A673 (cell line): ENCODE results near the gene BMERB1. TPM values are rescaled to one million over a fixed set of nuclear protein-coding genes. Genes with fewer than 3 reads are reported as not detected.

Source experiments
- BruUV-seq: library from RNA; stranded (reverse); fragments of 400-500 nt; replicated peaks from 2 replicates; lab custom pipeline; 2021; lab: Mats Ljungman, UMichigan
- CTCF ChIA-PET: fragments of 300-600 bp; sonication (Branson Sonifier 250); formaldehyde crosslinking; loops from one replicate; lab custom pipeline; 2022; ENCODE audit warnings: antibody characterized with exemption; lab: Charles Lee
- POLR2A ChIA-PET: fragments of 300-600 bp; sonication (Branson Sonifier 250); formaldehyde crosslinking; loops from one replicate; lab custom pipeline; 2022; ENCODE audit warnings: antibody characterized with exemption; ENCODE audit not compliant: low non-redundant PET; lab: Charles Lee
- DNase-seq: peaks from one replicate; pipeline ENCODE4 v3.0.0-alpha.2; 2015; ENCODE audit warnings: low spot score
- H3K27ac ChIP-seq: fragments of 200-600 bp; sonication (generic); 2 replicates; pipeline ENCODE4 v1.5.1; 2016; ENCODE audit warnings: mixed run types, low read depth, mild to moderate bottlenecking, mixed read lengths, antibody characterized with exemption, low read length; ENCODE audit not compliant: poor library complexity, severe bottlenecking
- H3K27me3 ChIP-seq: fragments of 200-600 bp; sonication (generic); replicated peaks from 2 replicates; pipeline ENCODE4 v1.6.1; 2017; ENCODE audit warnings: mixed run types, low read depth, mild to moderate bottlenecking, mixed read lengths, antibody characterized with exemption, low read length; ENCODE audit not compliant: insufficient read depth, poor library complexity
- H3K36me3 ChIP-seq: fragments of 200-600 bp; sonication (generic); 2 replicates; pipeline ENCODE4 v1.6.1; 2016; ENCODE audit warnings: mixed run types, mild to moderate bottlenecking, mixed read lengths, antibody characterized with exemption, low read length; ENCODE audit not compliant: insufficient read depth, poor library complexity, severe bottlenecking
- H3K4me1 ChIP-seq: fragments of 200-600 bp; sonication (generic); 2 replicates; pipeline ENCODE4 v1.6.1; 2017; ENCODE audit warnings: mixed run types, mild to moderate bottlenecking, mixed read lengths, antibody characterized with exemption, low read length; ENCODE audit not compliant: insufficient read depth, poor library complexity, severe bottlenecking
- H3K4me3 ChIP-seq: fragments of 200-600 bp; sonication (generic); 2 replicates; pipeline ENCODE4 v1.5.1; 2016; ENCODE audit warnings: low read depth, mixed run types, mild to moderate bottlenecking, mixed read lengths, low read length; ENCODE audit not compliant: poor library complexity, severe bottlenecking
- H3K9me3 ChIP-seq: fragments of 200-600 bp; sonication (generic); 2 replicates; pipeline ENCODE4 v1.6.1; 2016; ENCODE audit warnings: mixed run types, low read depth, mild to moderate bottlenecking, mixed read lengths, antibody characterized with exemption, low read length; ENCODE audit not compliant: poor library complexity, severe bottlenecking
- EZH2 ChIP-seq: fragments of 200-600 bp; sonication (generic); IDR thresholded peaks from 2 replicates; pipeline ENCODE4 v1.6.1; 2017; ENCODE audit warnings: borderline replicate concordance, low read depth, mild to moderate bottlenecking, mixed read lengths, antibody characterized with exemption, low read length; ENCODE audit not compliant: poor library complexity, severe bottlenecking
- intact Hi-C: fragments of 100-400 bp; cut with micrococcal nuclease; formaldehyde crosslinking; loops from one replicate; pipeline ENCODE4 v1.10.0; 2022; ENCODE audit not compliant: unreplicated experiment
- total RNA-seq: library from RNA; stranded (reverse); gene quantifications from 2 replicates; pipeline ENCODE4 v1.2.3, GENCODE V29; 2021
- TF ChIP-seq, protein P1 (sequence below): fragments of 300-800, 200-600 bp; sonication (generic); conservative IDR thresholded peaks from 2 replicates; pipeline ENCODE4 v1.5.1; 2017; ENCODE audit warnings: low read depth, mild to moderate bottlenecking, antibody characterized with exemption, low read length, moderate library complexity, mixed read lengths

The BMERB1 gene
- total RNA-seq, 1 experiment from 2014 or later, result 11.5 TPM

DNA sequence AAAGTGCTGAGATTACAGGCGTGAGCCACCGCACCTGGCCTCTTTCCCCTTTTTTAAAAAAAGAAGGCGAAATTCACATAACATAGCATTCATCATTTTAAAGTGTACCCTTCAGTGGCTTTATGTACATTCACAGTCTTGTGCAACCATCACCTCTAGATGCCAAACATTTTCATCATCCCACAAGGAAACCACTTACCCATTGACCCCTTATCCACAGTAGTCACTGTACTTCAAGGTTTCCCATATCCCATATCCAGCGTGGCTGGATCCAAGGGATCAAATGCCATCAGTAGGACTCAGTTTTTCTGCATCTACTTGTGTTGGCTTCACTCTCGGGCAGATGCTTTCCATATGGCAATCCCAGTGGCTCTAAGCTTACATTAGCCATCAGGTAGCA lies 50.3 kb downstream of the BMERB1 start:
- no peaks in the 10 kb centered on the region for H3K36me3 ChIP-seq
- TF ChIP-seq, protein P1, sequence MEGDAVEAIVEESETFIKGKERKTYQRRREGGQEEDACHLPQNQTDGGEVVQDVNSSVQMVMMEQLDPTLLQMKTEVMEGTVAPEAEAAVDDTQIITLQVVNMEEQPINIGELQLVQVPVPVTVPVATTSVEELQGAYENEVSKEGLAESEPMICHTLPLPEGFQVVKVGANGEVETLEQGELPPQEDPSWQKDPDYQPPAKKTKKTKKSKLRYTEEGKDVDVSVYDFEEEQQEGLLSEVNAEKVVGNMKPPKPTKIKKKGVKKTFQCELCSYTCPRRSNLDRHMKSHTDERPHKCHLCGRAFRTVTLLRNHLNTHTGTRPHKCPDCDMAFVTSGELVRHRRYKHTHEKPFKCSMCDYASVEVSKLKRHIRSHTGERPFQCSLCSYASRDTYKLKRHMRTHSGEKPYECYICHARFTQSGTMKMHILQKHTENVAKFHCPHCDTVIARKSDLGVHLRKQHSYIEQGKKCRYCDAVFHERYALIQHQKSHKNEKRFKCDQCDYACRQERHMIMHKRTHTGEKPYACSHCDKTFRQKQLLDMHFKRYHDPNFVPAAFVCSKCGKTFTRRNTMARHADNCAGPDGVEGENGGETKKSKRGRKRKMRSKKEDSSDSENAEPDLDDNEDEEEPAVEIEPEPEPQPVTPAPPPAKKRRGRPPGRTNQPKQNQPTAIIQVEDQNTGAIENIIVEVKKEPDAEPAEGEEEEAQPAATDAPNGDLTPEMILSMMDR, result no peak
- no peak for TF ChIP-seq EZH2

DNA sequence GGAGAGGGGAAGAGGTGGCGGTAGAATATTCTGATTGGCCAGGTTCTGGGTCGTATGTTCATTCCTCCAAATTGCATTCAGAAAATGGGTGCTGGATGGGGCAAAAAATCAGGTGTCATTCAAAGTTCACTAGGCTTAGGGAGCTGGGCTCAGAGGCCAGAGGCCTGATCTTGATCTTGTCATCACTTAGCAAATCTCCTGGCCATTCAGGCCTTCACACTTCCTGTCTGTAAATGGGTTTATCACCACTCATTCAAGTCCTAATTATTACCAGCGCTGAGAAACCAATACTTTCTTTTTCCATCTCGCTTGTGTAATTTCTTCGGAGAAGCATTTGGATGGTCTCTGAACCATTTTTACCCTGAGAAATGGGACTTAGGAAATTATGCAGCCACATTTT lies 50.8 kb downstream of the BMERB1 start:
- no peaks in the 10 kb centered on the region for H3K4me1 ChIP-seq
- DNase-seq, result no peak
- no peaks in the 10 kb centered on the region for H3K9me3 ChIP-seq
- no peak overlapping the region for H3K4me3 ChIP-seq
- ChIA-PET CTCF (no interaction called here), POLR2A (no interaction called here)
- BruUV-seq, result no TSS peak
- H3K27me3 ChIP-seq, result no peaks in the 10 kb centered on the region
- intact Hi-C loops, result no loop called here
- H3K36me3 ChIP-seq, result no peaks in the 10 kb centered on the region
- H3K27ac ChIP-seq, result no peak overlapping the region
- no peak for TF ChIP-seq EZH2
- TF ChIP-seq, protein P1, result no peak

More for the DNA sequence above, 50.3 kb downstream of the BMERB1 start:
- no peak overlapping the region for H3K4me3 ChIP-seq
- no TSS peak for BruUV-seq
- H3K27me3 ChIP-seq, result no peaks in the 10 kb centered on the region
- ChIA-PET POLR2A (no interaction called here), CTCF (no interaction called here)
- H3K4me1 ChIP-seq, result no peaks in the 10 kb centered on the region
- DNase-seq, result no peak
- intact Hi-C loops, result no loop called here
- H3K27ac ChIP-seq, result no peak overlapping the region
- no peaks in the 10 kb centered on the region for H3K9me3 ChIP-seq

DNA sequence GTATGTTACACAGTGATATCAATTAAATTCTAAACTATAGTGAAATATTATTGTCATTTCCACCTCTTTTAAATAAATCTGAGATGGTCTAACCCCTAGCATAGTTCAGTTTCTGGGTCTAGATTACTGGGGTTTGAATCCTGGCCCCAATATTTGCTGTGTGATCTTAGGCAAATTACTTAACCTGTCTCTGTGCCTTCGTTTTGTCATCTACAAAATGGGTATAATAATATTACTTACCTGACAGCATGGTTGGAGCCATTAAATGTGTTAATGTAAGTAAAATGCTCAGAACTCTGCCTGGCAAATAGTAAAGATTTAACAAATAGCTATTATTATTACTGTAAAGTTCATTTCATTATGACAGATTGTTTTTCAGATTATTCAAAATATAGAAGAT lies 52.3 kb downstream of the BMERB1 start:
- no peak overlapping the region for H3K4me3 ChIP-seq
- ChIA-PET POLR2A (no interaction called here), CTCF (interaction anchor here (0.7 kb wide), 1 partner anchor 52 kb away, joined by 4 read pairs; the partner anchor contains the start of gene BMERB1)

More for the DNA sequence above, 52.3 kb downstream of the BMERB1 start:
- Histone ChIP-seq H3K27ac (no peak overlapping the region), H3K4me1 (no peaks in the 10 kb centered on the region), H3K27me3 (no peaks in the 10 kb centered on the region), H3K36me3 (no peaks in the 10 kb centered on the region), H3K9me3 (no peaks in the 10 kb centered on the region)
- BruUV-seq, result no TSS peak
- no peak for DNase-seq
- intact Hi-C loops, result no loop called here
- TF ChIP-seq, protein P1, result no peak
- no peak for TF ChIP-seq EZH2
